ENCODE results near the gene H19. TPM values are rescaled to one million over a fixed set of nuclear protein-coding genes. Genes with fewer than 3 reads are reported as not detected.

H19 gene
- total and polyA plus RNA-seq, 2 donors from 2014 or later: 53.8 to 140 TPM

DNA sequence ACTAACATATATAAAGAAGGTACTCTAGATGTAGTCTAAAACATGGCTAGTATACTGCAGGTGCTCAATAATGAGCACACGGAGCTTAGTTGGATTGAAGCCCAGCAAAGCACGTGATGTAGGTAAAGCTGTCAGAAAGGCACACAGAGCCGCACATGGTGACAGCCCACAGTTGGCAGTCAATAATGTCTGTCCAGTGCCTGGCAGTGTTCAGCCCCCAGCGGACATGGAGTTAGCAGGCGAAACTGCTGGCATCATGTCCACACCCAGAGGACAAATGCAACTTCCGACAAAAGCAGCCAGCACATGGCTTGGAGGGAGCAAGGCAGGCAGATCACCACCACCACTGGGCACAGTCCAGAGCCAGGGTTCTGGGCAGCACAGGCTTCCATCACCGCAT is 43.5 kb upstream of the H19 start:
- DNase-seq (no peak), FAIRE-seq (no peak)
- H3K4me3 ChIP-seq (ENCODE audit: low read length in 3 of 3): no peak overlapping the region
- H3K27ac ChIP-seq (ENCODE audit: low read depth in 2 of 2, low read length in 2 of 2): no peak overlapping the region
- no peaks in the 10 kb centered on the region for H3K4me1 ChIP-seq (ENCODE audit: control insufficient read depth in 2 of 3, insufficient read depth in 2 of 3, low read depth in 1 of 3, low read length in 3 of 3)
- no peaks in the 10 kb centered on the region for H3K27me3 ChIP-seq (ENCODE audit: control insufficient read depth, insufficient read depth, low read length)
- TF ChIP-seq, protein P1, sequence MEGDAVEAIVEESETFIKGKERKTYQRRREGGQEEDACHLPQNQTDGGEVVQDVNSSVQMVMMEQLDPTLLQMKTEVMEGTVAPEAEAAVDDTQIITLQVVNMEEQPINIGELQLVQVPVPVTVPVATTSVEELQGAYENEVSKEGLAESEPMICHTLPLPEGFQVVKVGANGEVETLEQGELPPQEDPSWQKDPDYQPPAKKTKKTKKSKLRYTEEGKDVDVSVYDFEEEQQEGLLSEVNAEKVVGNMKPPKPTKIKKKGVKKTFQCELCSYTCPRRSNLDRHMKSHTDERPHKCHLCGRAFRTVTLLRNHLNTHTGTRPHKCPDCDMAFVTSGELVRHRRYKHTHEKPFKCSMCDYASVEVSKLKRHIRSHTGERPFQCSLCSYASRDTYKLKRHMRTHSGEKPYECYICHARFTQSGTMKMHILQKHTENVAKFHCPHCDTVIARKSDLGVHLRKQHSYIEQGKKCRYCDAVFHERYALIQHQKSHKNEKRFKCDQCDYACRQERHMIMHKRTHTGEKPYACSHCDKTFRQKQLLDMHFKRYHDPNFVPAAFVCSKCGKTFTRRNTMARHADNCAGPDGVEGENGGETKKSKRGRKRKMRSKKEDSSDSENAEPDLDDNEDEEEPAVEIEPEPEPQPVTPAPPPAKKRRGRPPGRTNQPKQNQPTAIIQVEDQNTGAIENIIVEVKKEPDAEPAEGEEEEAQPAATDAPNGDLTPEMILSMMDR (IDR thresholded peaks at IDR 0.05; ENCODE audit: borderline replicate concordance, extremely low read depth, insufficient read depth): no peak
- H3K9ac ChIP-seq (ENCODE audit: low read length in 3 of 3): no peak overlapping the region
- H3K36me3 ChIP-seq (ENCODE audit: control insufficient read depth in 2 of 3, insufficient read depth in 3 of 3, low read length in 3 of 3): no peaks in the 10 kb centered on the region
- H3K9me3 ChIP-seq (ENCODE audit: control insufficient read depth in 2 of 3, insufficient read depth in 1 of 3, low read length in 3 of 3): no peaks in the 10 kb centered on the region
- intact Hi-C loops (cut with DNase I): no loop called here

DNA sequence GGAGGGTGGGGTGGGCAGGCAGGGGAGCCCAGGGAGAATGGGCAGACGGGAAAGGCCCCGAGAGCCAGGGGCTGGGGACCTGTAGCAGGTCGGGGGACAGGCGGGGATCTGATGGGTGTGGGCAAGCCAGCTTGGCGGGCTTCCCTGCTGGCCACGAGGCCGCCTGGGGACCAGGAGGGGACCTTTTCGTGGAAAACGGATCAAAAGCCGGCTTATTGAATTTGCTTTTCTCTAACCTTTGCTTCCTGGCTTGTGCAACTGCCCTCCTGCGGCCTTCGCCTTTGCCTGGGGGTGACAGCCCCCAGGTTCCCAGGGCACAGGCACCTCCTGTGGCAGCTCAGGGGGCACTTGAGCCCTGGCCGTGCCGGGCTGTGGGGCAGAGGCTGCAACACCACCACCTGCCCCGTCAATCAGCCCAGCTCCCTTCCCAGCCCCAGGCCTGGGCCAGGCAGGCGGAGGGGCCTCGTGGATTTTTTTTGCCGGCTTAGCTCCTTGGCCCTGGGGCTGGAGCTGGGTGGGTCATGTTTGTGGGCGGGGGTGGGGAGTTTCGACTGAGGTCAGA is 41.6 kb upstream of the H19 start:
- H3K27ac ChIP-seq (ENCODE audit: low read depth in 2 of 2, low read length in 2 of 2): no peak overlapping the region
- no peak overlapping the region for H3K9ac ChIP-seq (ENCODE audit: low read length in 3 of 3)
- no peaks in the 10 kb centered on the region for H3K9me3 ChIP-seq (ENCODE audit: control insufficient read depth in 2 of 3, insufficient read depth in 1 of 3, low read length in 3 of 3)
- no peaks in the 10 kb centered on the region for H3K4me1 ChIP-seq (ENCODE audit: control insufficient read depth in 2 of 3, insufficient read depth in 2 of 3, low read depth in 1 of 3, low read length in 3 of 3)
- FAIRE-seq (no peak), DNase-seq (no peak)
- intact Hi-C loops (cut with DNase I): no loop called here
- no peaks in the 10 kb centered on the region for H3K36me3 ChIP-seq (ENCODE audit: control insufficient read depth in 2 of 3, insufficient read depth in 3 of 3, low read length in 3 of 3)
- TF ChIP-seq, protein P1 (IDR thresholded peaks at IDR 0.05; ENCODE audit: borderline replicate concordance, extremely low read depth, insufficient read depth): no peak
- H3K4me3 ChIP-seq (ENCODE audit: low read length in 3 of 3): no peak overlapping the region
- no peaks in the 10 kb centered on the region for H3K27me3 ChIP-seq (ENCODE audit: control insufficient read depth, insufficient read depth, low read length)

DNA sequence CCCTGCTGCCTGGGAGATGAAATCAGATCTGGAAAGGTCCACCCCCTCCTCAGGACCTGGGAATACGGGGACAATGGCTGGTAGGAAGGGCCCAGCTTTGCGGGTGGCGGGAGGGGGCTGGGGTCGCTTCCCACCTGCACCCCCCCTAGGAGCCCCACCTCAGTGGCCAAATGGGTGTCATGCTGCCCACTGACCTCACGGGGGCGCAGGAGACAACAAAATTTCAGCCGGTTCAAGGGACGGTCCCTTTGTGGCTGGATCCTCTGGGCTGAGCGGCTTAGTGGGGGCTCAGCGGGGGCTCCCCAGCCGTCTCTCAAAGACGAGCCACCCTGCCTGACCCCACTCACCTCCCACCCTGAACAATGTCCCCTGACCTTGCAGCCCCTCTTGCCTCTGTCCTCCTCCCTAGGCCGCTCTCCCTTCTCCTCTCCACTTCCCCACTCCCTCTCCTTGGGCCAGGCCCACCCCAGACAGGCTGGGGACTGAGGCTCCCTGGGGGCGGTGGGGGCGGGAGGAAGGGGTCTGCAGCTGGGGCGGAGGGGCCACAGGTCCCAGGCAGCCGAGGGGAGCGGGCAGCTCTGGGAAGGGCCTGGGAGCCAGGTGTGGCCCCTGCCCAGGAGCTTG is 39.3 kb upstream of the H19 start:
- H3K9ac ChIP-seq (ENCODE audit: low read length in 3 of 3): no peak overlapping the region
- no peaks in the 10 kb centered on the region for H3K9me3 ChIP-seq (ENCODE audit: control insufficient read depth in 2 of 3, insufficient read depth in 1 of 3, low read length in 3 of 3)
- no peak overlapping the region for H3K27ac ChIP-seq (ENCODE audit: low read depth in 2 of 2, low read length in 2 of 2)
- DNase-seq: no peak
- no peak for FAIRE-seq
- H3K27me3 ChIP-seq (ENCODE audit: control insufficient read depth, insufficient read depth, low read length): no peaks in the 10 kb centered on the region
- no peaks in the 10 kb centered on the region for H3K4me1 ChIP-seq (ENCODE audit: control insufficient read depth in 2 of 3, insufficient read depth in 2 of 3, low read depth in 1 of 3, low read length in 3 of 3)
- no peak overlapping the region for H3K4me3 ChIP-seq (ENCODE audit: low read length in 3 of 3)
- H3K36me3 ChIP-seq (ENCODE audit: control insufficient read depth in 2 of 3, insufficient read depth in 3 of 3, low read length in 3 of 3): no peaks in the 10 kb centered on the region
- TF ChIP-seq, protein P1 (IDR thresholded peaks at IDR 0.05; ENCODE audit: borderline replicate concordance, extremely low read depth, insufficient read depth): no peak
- intact Hi-C loops (cut with DNase I): no loop called here

Measured in kidney (tissue), 14 donors.